GM21528 (cell line): ENCODE measurements around the gene API5.
A peak's percentile ranks its signal among the peaks of the same experiment; 100 is the strongest.

Experiments
- ATAC-seq: cut with Tn5 transposase; IDR thresholded peaks from one replicate; pipeline ENCODE4 v1.9.1; 2021; ENCODE audit warnings: mild to moderate bottlenecking, moderate library complexity; ENCODE audit not compliant: unreplicated experiment, low FRiP score

Gene API5

DNA sequence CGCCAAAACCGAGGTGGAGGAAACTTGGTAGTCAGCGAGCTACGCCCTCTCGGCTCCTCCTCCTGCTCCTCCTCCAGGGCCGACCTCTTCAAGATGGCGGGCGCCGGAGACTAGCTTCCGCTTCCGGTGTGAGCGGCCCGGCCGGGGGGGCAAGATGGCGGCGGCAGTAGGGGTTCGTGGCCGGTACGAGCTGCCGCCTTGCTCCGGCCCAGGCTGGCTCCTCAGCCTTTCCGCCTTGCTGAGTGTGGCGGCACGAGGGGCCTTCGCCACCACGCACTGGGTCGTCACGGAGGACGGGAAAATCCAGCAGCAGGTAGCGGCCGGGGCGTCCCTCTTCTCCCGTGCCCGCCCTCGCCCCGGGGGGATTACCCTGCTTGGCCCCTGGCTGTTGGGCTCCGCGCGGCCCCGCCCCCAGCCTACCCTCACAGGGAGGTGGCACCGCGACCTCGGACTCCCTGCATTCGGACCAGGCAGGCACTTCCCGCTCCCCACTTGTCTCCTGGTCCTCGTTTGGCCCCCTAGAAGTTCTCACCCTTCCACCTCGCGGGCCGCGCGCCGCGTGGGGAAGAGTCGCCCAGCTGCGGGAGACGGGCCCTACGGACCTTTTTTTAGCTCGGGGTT is 47.1 kb downstream of the API5 start, which contains the start of gene TTC17:
Gene TTC17 (plus strand): TSS at position 120 of the 621 bp plus-strand sequence. CDS start 35 bp downstream, at position 155.
- peak; percentile 95 for ATAC-seq

DNA sequence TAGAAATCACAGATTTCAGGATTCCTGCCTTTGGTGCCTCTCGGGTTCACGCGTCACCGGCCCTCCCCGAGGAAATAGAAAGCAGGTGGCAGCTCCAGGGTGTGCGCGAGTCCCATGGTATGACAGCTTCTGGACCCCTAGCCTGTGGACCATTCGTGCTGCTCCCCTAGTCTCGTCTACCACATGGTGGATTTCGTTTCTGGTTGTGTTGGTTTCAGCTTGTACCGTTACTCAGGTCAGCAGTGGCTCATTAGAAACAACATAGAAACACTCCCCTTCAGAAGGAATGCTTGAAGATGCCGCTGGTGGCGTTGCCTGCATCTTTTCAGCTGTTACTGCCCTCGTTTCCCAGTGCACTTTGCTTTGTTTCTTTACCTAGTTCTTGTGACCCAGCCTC is 47.6 kb downstream of the API5 start:
- ATAC-seq, result peak; percentile 62

DNA sequence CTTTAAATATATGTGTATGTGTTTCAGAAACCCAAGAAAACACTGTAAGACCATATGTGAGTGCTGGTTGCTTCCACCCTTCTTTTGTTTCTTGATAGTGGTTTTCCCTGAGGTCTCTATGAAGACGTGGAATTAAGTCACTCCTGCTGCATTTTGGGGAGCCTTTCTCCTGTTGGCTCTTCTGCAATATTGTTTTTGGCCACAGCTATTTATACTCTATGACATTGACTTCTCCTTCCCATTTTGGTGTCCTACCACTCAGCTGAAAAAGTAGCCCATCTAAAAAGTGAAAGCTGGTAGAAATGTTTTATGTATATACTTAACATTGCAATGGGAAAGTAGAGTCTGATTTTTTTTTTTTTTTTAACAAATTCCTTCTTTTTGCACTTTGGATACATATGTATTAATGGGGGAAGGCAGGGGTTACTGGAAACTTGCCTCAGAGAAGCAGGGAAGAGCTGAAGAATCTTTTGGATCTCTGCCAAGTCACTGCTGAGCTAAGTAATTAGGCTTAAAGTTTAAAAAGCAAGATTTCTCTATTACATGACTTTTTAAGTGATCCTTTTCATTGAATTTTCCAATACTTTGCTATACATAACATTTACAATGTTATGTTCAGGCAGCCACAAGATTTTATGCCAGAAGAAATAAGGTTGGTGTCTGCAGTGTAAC is 48.7 kb downstream of the API5 start:
- ATAC-seq, result no peak

DNA sequence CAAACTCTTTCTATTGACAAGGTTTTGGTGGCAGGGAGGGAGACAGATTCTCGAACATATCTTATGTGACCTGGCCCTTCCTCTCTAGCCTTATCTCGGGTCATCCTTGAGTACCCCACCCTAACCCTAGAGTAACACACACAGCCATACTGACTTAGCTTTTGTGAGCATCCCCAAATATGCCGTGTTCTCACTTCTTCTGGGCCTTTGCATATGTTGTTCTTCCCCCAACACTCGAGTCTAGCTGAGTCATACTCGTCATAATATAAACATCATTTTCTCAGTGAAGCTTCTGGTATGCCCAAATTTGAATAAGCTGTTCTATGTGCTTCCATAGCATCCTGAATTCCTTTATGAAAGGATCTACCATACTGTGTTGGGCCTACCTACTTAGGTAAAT is 54.9 kb downstream of the API5 start:
- no peak for ATAC-seq

DNA sequence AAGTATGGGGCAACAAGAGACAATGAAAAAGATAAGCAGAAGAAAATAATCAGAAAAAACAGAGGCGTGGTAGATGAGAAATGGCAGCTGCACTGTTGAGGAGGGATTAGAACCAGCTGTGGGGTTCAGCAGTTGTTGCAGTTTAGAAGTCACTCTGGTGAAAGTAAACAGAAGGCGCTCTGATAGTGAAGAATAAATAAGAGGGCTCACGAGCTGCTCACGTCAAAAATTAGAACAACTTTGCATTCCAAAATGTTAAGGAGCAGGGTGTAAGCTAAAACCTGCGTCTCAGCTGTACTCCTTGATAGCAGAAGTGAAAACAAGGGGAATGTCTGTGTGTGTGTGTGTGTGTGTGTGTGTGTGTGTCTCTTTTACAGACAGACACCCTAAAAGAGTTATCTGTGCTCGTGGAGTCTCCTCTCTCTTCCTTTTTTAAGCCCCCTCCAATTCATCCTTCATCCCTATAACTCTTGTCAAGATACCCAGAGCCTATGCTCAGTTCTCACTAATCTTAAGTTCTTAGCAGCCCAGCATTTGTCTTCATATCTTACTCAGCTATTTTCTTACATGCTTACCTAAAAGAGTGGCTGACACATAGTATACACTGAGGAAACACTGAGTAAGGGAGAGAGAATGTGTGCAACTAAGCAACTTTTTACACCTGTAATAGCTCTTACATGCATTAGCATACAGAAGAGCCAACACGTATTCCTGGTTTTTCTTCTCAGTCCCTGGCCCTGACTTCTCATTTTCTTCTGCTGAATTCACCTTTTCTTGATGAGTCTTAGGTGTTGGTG is 55.8 kb downstream of the API5 start:
- ATAC-seq, result no peak

DNA sequence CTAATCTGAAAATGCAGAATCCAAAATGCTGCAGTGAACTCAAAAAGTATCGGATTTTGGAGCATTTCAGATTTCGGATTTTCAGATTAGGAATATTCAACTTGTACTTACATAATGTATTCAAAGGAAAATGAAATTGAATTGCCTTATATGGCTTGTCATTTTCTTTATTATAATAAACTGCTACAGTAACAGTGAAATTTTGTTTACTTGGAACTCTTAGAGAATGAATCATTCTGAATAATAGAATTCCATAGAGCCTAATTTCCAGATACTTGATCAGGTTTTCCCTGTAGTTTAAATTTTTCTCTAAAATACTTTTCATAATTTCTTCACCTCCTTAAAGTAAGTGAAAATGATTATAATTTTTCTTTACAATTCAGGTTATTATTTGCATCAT is 64.3 kb downstream of the API5 start:
- no peak for ATAC-seq

DNA sequence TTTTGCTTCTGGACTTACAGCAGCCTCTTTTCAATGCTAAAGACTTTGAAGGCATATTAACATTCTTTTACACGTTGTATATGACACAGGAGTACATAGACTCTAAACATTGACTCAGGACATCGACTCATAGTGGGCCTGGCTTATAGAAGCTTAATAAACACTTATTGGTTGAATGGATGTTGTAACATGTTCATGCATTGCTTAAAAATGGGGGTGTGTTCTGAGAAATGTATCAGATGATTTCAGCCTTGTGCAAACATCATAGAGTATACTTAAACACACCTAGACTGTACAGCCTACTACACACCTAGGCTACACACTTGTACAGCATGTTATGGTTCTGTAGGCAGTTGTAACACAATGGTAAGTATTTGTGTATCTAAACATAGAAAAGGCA is 64.8 kb downstream of the API5 start:
- no peak for ATAC-seq

DNA sequence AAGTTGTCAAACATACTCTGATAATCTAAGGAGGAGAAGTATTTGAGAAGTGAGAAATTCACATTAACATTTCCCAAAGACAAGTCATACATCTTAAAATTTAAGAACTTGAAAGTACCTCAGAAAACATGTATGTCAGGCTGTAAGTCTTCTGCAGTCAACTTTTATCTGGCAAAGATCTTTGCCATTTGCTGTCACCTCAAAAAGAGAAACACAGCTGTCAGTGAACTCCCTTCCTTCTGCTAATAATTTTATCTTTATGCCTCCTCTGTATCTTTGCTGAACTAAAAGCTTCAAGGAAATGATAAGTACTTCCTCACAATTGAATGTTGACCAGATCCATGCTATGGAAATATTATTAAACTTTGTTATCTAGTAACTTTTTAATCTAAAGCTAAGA is 65.6 kb downstream of the API5 start:
- ATAC-seq, result no peak

DNA sequence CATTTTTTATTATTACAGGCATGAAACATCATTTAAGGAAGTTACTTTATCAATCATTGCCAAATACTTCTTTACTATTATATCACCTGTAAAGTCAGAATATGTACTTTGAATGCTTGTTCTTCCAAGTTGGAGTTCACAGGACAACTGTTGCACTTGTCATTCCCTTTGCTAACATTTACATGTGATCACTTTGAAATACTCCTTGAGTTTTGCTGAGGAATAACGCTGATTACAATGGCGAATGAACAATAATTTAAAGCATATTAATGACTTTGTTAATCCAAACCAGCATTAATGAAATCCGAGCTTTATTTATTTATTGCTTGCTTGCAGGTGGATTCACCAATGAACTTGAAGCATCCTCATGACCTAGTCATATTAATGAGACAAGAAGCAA is 67.1 kb downstream of the API5 start:
- no peak for ATAC-seq

DNA sequence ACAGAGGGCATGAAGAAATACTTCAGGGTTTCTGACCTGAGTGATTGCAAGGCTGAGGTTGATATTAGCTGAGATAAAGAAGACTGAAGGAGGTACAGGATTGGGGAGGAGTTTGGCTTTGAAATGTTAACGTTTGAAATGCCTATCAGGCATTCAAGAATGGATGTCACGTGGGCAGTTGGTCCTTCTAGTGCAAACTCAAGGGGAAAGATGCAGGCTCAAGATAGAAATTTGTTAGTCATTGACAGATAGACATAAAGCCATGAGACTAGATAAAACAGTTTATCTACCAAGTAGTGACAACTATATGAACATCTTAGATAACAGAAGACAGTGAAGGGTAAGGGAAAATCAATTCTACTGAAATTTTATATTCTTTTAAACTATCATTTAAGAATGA is 70.0 kb downstream of the API5 start:
- ATAC-seq, result no peak

DNA sequence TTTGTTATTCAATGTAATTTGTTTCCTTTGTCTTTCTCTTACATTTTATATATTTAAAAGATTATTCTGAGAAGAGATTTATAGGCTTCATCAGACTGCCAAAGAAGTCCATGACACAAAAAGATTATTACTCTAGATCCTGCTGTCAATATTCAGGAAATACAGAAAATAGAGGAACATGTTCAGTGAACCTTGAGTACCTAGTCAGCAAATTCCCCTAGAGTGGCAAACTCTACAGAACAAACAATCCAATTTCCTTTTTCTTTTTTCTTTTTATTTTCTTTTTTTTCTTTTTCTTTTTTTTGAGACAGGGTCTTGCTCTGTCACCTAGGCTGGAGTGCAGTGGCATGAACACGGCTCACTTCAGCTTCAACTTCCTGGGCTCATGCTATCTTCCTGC is 70.8 kb downstream of the API5 start:
- no peak for ATAC-seq

DNA sequence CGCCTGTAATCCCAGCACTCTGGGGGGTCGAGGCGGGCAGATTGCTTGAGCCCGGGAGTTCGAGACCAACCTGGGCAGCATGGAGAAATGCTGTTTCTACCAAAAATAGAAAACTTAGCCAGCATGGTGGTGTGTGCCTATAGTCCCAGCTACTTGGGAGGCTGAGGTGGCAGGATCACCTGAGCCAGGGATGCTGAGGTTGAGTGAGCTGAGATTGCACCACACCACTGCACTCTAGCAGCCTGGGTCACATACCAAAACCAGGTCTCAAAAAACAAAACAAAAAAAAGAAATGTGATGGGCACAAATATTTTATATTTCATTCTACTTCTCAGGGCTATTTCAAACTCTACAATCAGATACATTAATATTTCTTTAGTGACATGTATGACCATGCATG is 72.6 kb downstream of the API5 start:
- no peak for ATAC-seq

DNA sequence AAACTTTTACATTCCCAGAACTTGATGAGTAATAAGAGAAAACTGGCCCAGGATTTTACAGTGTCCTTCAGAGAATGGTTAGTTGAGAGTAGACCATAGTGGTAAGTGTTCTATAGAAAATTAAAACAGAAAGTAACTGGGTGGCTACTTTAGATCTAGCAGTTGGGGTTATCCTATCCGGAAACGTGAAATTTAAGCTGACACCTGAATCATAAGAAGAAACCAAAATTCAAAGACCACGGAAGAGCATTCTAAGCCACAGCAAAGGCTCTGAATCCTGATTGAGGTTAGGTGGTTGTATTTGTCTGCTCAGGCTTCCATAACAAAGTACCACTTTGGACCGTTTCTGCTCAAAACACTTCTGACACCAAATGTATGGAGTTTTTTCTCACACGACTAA is 80.9 kb downstream of the API5 start:
- ATAC-seq, result no peak

DNA sequence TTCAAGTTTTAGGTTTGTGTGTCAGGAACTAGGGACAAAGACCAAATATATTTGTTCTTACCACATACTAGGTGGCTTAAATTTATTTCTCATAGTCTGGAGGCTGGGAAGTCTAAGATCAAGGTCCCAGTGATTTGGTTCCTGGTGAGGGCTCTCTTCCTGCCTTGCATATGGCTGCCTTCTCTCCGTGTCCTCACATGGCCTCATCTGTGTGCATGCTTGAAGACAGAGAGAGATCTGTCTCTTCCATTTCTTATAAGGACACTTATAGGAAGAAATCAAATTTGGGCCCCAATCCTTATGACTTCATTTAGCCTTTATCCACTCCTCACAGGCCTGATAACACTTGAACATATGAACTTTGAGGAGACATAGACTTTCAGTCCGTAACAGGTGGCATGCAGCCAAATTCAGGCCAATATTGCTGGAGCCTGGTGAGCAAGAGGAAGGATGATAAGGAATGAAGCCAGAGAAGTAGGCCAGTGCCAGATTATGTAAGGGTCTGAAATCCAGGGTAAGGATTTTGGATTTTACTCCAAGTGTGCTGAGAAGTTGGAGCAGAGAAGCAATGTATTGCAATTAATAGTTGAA is 82.1 kb downstream of the API5 start:
- no peak for ATAC-seq
